NOMO-1 treated with DMSO at 0.1 percent for 48 hours (cell line): ENCODE data around the gene JAZF1.
"Not testable (repeated sequence)": the region's sequence is repeated elsewhere in the genome, so short reads cannot be mapped to it uniquely, and the experiment has no call there.

Experiments
- DNase-seq: peaks from one replicate; lab custom pipeline; 2025; ENCODE audit not compliant: unreplicated experiment; lab: John Stamatoyannopoulos, UW

Gene JAZF1

DNA sequence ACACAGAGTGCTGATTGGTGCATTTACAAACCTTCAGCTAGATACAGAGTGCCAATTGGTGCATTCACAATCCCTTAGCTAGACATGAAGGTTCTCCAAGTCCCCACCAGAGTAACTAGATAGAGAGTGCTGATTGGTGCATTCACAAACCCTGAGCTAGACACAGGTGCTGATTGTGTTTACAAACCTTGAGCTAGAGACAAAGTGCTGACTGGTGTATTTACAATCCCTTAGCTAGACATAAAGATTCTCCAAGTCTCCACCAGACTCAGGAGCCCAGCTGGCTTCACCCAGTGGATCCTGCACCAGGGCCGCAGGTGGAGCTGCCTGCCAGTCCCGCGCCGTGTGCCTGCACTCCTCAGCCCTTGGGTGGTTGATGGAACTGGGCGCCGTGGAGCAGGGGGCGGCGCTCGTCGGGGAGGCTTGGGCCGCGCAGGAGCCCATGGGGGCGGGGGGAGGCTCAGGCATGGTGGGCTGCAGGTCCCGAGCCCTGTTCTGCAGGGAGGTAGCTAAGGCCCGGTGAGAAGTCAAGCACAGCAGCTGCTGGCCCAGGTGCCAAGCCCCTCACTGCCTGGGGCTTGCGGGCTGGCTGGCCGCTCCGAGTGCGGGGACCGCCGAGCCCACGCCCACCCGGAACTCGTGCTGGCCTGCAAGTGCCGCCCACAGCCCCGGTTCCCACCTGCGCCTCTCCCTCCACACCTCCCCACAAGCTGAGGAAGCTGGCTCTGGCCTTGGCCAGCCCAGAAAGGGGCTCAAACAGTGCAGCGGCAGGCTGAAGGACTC is 323.7 kb downstream of the JAZF1 start:
- DNase-seq = not testable (repeated sequence)

DNA sequence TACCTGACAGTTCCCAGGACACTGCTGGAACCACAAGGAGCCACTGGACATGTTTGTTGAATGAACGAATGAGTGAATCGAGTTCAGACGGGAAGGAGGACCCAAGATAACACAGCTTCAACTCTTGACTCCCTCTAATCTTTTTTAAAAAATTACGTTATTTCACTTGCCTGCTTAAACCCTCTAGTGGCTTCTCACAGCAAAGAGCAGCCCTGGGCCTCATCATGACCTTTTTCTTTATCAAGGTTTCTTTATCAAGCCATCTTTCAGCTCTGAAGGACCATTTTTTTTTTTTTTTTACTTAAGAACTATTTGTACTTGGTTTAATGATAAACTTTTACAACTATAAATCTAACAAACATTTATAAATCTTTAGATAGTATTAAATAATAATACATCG is 330.1 kb downstream of the JAZF1 start:
- no peak for DNase-seq

DNA sequence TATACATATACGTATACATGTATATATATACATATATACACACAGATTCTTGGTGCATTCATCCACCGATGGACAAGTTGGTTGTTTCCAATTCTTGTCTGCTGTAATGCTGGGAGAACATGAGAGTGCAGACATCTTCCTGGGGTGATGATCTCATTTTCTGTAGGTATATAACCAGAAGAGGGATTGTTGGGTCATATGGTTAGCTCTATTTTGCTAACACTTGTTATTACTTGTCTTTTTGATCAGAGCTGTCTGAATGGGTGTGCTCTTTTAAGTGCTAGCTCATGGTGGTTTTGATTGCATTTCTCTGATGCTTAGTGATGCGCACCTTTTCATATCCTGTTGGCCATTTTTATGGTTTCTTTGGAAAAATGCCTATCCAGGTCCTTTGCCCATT is 334.2 kb downstream of the JAZF1 start:
- no peak for DNase-seq

DNA sequence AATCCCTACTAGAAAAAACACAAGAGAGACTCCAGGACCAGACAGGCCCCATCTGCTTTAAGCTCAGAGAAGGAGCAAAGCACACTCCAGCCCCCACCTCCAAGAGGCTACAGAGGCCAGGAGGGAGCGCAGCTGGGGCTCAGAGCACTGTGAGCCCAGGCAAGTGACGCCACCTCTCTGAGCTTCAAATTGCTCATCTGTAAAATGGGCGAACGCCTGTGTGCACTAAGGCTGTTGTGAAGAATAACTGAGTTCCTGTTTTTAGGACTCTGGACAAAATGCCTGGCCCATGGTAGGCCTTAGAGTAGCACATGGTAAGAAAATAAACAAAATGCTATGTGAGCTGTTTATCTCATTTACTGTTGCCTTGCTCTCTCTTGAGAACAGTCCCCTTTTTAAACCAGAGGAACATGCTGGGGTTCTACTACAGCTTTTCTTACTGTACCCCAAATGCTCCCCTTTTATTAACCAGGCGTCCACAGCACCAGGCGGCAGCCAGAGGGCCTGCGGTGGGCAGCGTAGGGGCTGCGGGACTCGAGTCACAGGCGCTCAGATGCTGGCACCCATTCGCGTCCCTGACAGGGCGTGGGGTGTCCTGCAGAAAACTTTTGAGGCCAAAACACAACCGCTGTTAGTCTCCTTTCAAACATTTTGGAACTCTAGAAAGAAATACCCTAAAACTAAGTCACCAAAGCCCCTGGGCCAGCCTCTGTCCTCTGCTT is 336.9 kb downstream of the JAZF1 start:
- DNase-seq = no peak

DNA sequence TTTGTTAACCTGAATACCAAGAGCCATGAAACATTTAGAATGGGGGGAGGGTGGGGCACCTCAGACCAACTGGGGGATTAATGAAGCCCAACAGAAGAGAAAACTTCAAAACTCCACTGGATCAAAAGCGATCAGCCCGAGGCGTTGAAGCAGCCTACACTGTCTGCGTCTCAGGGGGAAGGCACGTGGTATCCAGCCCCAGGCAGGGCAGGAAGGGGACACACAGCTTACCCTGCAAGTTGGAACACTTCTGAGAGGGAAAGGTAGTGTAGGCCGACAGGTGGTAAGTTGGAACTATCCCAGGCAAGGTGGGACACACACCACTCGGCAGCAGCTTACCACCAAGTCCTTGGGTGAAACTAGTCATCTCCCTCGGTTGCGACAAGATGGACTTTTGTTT is 337.7 kb downstream of the JAZF1 start:
- DNase-seq = no peak

DNA sequence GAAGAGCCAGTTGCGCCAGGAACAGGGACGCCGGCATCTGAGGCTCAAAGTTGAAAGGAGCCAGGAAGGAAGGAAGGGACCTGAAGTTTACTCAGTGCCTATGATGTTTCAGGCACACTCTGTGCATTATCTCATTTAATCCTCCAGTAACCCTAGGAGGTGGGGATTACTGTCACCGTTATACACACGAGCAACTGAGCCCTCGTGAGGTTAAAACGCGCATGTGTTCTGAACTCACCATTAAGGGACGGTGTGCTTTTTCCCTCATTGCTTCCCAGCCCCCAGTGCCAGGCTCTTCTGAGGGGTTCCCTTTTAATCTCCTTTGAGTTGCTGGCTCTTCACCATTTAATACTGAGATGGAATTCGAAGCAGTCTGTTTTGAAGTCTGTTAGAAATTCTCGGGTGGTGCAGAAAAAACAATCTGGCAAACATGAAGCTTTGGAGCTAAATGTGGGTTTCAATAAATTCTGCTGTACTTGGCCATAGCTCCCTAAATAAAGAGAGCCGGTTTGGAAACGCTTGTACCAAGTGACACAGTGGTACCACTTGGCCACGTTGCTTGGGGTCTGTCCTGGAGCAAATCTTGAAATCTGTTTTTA is 338.4 kb downstream of the JAZF1 start:
- DNase-seq = no peak

DNA sequence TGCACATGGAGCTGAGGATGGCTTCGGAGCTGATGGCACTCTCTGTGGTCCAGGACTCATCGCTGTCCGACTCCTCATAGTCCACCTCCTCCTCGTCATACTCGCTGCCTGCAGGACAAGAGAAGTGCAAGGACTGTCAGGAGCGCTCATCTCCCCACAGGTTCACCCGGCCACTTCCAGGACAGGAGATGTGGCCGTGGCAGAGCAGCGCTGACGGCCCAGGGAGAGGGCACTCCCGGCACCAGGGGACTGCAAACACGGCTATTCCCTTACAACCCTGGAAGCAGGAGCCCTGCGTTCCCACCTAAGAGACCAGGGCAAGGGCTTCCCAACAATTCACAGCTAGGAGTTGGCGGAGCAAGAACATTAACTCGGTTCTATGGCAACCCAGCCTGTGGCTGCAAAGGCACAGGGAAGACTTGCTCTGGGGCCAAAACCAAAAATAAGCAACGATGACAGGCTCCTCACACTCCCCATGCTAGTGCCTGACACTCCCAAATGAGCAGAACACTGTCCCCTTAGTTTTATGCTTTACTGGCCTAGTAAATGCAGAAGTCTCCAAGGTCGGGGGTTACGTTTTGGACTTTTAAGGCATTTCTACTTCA is 339.7 kb downstream of the JAZF1 start:
- no peak for DNase-seq

DNA sequence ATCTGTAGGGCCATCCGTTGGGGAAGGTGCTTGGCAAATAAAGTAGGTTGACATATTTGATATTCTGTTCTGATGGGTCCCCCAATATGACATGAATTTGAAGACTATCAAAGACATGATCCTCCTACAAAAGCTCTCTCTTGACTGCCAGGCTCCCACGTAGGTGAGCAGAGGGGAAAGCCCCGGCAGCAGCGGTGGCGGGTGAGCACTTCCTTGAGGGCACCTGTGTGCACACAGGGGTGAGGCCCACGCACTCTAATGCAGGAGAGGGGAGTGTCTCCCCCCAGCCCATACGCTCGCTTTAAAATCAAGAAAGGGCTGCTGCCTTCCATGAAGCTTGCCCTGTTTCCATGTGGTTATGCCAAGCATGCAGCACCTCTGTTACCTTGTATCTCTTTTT is 340.3 kb downstream of the JAZF1 start:
- no peak for DNase-seq

DNA sequence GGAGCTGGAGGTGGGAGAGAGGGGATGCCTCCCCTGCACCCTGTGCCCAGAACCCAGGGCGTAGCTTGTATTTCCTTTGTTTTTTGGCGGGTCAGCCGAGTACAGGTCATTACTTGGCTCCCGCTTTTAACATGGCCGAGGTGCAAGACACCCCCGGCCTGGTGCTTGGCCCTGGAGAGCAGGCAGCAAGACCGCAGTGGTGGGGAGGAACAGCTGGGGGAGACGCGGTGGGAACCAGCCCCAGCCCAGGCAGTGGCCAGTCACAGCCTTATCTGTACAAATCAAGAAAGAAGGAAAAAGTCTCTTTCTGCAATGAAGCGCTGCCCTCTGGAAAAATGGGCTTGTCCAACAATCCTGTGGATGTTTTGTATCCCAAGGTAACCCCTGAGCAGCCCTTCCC is 341.5 kb downstream of the JAZF1 start:
- no peak for DNase-seq

DNA sequence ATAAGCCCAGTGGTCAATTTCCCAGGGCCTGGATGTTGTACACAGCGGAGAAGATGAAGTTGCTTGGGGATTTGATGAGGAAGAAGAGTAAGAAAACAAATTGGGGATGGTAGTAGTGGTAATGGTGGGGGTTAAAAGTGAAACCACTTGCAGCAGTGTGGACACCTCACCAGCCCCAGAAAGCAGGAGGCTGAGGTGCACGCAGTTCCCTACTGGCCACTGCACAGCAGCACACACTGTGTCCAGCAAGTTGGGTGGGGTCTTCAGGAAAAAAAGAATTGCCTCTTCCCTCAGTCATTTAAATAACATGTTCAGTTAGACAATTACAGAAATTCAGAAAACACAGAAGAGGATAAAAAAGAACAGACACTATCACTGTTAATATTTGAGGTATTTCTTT is 344.1 kb downstream of the JAZF1 start:
- no peak for DNase-seq

DNA sequence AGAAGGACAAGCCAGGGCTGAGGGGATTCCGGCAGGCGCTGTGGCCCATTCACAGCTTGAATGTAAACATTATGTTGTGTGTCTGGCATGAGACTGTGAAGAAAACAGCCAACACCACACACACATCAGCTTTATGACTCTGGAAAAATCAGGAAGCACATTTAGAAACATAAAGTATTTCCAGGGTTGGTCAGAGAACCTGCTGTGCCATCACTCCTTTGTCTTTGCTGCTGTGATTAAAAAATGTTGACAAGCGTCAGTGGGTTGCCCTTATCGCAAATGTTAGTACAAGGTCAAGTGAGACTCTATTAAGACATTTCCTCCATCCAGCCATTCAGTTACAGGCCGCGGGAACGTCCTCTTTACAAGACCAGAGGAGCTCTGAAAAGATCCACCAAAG is 345.2 kb downstream of the JAZF1 start:
- DNase-seq = no peak

DNA sequence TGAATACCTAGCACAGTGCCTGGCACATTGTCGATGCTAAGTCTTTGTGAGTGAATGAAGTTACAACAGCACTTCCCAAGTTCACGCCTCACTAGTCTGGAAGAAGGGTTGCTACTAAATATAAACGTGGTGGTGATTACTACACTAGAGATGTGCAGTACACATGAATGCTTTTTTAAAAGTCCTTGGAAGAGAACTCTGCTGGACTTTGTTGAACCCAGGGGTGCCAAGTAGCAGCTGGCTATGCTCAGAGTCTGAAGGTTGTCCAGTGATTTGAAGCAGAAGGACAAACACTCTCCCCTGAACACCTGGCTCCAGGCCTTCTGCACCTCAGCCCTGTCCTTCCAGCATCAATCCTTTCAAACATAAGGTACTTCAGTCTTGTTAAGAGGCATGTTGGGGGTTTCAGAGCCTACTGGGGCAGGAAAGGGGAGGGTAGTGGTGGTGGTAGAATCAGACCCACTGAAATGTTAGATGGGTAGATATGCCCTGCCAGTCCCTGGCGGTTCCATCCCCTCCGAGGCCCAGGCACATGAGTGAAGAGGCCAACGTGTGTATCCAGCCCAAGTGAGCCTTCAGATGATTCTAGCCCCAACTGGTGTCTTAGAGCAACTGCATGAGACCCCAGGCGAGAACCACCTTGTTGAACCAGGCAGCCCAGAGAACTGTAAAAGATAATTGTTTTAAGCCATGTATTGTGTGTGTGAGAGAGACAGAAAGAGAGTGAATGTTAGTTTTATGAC is 346.2 kb downstream of the JAZF1 start:
- no peak for DNase-seq

DNA sequence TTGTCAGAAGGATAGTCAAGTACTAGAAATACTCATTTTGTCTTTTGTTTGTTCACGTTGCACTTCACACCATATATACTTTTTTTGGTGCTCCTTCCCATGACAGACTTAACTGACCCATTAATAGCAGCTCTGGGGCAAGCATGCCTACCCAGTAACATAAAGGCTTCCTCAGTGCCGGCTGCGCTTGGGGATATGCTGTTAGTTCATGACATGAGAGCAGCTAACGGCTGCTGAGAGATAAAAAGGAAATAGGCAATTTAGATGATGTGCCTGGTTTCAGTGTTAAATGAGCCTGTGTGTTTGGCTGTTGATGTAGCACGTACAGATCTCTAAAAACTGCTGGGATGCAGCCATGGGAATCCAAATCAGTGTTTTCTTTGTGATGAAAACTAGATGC is 354.2 kb downstream of the JAZF1 start:
- DNase-seq = no peak

DNA sequence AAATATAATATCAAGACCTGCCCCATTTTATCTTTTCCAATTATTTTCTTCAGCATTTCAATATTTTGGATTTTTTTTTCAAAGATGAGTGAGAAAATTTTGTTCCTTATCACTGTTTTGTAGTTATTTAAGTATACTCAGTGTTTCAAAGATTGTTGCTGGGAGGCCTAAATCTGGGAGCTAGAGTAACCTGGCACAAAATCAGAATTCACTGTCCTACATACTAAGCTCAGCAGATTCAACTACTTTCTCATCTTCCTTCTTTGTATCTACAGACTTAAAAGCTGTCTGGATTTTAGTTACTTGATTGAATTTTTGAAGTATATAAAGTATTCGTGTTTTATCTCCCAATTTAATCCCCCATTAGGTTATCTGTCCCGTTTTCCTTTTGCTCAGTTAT is 354.7 kb downstream of the JAZF1 start:
- no peak for DNase-seq

DNA sequence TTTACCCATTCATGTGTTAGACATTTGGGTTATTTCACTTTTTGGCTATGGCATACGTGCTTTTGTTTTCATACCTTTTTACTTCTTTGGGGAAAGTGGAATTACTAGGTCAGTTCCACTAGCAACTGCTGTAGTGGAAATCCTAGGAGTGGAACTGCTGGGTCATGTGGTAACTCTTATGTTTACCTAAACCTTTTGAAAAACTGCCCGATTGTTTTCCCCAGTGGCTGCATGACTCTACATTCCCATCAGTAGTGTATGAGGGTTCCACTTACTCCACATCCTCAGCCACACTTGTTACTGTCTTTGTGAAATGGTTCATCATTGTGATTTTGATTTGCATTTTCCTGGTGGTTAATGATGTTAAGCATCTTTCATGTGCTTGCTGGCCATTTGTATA is 358.4 kb downstream of the JAZF1 start:
- DNase-seq = no peak

DNA sequence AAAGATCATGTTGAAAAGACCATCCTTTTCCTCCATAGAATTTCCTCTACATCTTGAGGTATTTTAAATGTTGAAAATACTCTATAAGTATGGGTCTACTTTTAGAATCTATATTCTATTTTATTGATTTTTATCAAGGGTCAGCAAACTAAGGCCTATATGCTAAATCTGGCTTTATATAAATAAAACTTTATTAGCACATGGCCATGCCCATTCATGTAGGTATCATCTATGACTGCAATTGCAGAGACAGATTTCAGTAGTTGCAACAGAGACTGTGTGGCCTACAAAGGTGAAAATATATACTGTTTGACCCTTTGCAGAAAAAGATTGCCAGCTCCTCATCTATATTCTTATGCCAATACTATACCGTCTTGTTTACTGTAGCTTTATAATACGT is 367.9 kb downstream of the JAZF1 start:
- no peak for DNase-seq

DNA sequence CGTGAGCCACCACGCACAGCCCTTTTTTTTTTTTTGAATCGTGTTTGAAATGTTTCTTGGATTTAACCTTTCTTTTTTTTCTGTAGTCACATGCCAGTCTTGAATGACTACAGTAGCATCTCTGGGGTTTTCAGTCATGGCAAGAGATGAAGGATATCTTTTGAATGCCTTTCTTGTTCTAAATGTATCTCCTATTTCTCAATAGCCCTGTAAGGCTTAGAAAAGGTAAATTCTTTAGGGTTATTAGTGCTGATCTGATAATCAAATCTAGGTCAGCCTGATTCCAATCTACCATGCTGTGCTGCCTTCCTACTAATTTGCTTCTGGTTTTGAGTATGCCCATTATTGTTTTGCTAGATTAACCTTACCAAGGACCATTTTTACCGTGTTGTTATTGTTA is 370.4 kb downstream of the JAZF1 start:
- no peak for DNase-seq

DNA sequence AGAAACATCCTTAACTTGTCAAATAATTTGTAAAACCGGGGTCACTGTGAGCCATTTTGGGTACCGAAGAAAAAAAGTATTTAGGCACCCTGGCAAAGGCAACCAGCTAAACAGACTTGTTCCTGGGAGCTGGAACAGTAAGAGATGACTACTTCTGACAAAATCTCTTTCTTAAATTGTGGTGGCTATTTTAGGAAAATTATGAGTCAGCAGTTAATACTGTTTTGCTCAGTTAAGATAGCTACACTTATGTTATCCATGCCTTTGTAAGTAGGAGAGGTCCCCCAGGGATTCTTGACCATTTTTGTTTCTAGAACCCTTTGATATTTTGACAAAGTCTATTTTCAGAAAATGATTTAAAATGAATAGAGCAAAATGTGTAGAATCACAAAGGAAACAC is 372.0 kb downstream of the JAZF1 start:
- DNase-seq = no peak

DNA sequence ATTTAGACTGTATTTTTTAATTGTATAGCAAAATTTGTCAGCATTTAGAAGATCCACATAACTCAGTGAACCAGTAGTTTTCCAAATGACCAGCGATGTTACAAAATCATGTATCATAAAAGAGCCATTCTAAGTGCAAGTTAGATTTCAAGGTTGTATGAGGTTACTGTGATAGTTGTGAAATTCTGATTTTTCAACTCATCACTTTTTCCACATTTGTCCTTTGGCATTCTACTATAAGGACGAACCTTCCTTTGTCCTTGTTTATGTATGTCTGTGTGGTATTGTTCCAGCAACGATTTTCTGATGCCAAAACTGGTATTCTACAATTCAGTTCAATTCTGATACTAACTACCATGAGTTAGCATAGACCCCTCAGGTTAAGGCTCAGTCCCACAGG is 376.5 kb downstream of the JAZF1 start:
- no peak for DNase-seq

DNA sequence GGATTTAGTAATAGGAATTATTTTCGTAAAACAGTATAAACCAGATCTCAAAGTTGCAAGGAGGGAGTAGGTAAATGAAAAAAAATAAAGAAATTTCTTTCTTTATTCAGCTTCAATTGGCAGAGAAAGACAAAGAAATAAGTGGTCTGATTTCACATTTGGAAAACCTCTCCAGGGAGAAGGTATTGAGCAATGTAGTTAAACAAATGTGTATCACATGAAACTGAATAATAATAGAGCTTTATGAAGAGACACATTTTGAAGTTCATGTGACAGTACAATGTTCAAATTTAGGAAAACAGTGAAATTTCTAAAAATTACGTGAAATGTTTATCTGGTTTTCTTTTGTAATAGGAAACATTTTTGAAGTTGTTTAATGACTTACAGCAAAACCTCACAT is 377.6 kb downstream of the JAZF1 start:
- DNase-seq = no peak

DNA sequence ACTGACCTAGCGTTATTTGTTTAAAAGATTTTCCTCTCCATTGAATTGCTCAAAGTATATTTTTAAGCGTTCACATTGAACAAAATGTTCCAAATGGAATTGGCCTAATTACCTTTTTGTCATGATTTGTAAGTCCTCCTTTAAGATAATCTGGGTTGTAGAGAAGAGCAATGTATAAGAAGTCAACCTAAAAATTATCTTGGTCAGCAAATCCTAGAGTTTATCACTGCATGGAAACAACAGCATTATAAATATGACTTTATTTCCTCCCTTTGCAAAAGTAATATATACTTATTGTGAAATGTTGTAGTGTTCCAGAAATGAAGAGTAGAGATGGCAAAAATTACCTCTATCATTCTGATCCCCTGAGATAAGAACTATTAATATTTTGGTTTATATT is 381.4 kb downstream of the JAZF1 start:
- no peak for DNase-seq
